ENCODE measurements around the gene PPM1D.
"Not testable (repeated sequence)": the region's sequence is repeated elsewhere in the genome, so short reads cannot be mapped to it uniquely, and the experiment has no call there.

PPM1D gene

DNA sequence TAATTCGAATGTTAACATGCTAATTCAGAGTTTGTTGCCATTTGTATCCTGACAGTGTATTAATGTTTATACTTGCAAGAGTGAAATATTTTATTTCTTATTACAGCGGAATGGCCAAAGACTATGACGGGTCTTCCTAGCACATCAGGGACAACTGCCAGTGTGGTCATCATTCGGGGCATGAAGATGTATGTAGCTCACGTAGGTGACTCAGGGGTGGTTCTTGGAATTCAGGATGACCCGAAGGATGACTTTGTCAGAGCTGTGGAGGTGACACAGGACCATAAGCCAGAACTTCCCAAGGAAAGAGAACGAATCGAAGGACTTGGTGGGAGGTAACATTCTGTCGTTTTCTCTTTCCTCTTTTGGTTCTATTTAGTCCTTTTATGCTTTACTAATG, 23.4 kb downstream of the PPM1D start:
- DNase-seq, result no peak

DNA sequence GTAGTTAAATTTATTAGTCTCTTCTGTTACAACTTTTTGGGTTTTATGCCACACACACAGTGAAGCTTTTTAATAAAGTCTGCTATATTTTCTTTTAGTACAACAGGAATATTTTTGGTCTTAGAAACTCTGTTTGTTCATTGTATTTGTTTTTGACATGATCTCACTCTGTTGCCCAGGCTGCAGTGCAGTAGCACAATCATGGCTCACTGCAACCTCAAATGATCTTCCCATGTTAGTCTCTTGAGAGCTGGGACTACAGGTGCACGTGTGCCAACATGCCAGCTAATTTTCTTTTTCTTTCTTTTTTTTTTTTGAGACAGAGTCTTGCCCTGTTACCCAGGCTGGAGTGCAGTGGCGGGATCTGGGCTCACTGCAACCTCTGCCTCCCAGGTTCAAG, 27.1 kb downstream of the PPM1D start:
- no peak for DNase-seq

DNA sequence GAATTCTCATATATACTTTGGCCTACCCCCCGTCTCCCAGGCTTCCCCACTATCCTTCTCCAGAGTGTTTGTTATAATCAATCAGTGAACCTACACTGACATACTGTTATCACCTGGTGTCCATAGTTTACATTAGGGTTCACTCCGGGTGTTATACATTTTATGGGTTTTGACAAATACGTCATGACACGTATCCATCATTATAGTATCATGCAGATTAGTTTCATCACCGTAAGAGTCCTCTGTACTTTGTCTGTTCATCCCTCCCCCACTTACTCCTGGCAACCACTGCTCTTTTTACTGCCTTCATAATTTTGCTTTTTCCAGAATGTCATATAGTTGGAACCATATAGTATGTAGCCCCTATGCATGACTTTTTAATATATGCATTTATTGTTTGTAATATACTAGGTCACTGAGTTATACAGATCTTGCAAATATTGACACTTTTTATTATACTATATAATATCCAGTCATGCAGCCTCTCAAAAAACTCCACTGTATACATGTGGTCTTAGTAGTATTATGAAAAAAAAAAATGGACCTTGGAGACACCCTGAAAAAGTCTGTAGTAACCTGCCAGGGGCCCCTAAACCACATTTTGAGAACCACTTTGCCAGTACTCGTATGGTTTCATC, 28.4 kb downstream of the PPM1D start:
- no peak for DNase-seq

DNA sequence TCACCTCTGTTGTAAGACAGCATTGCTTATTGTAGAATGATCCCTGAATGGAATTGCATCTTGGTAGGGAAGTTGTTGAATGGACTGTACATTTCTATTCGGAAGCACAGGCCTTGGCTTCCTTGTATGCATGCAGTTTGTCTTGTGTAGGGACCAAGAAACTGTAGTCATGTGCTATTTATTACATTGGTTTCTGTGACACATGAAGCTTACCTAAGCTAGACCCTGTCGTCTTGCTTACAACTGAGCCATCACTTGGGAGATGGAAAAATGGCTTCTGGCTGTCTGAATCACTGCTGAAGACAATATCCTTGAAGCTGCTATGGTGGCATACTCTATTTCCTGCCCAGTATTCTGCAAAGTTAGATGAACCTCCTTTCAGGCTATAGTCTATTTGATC, 29.1 kb downstream of the PPM1D start:
- no peak for DNase-seq

DNA sequence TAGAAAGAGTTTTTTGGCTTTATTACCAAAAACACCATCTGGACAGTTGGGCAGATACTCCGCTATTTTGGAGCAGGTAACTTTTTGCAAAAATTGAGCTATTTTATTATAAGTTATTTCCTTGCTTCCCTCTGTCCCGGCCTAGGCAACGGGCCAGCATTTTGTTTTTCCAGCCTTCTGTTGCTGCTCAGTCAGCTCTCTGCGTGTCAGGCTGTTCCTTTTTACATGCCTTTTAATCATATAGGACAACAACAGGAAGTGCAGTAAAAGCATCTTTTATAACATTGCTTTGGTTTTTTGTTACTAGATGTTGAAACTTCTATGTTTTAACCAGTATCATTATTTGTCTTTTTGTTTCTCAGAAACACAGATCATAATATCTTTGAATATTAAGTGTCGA, 30.4 kb downstream of the PPM1D start:
- DNase-seq, result no peak

DNA sequence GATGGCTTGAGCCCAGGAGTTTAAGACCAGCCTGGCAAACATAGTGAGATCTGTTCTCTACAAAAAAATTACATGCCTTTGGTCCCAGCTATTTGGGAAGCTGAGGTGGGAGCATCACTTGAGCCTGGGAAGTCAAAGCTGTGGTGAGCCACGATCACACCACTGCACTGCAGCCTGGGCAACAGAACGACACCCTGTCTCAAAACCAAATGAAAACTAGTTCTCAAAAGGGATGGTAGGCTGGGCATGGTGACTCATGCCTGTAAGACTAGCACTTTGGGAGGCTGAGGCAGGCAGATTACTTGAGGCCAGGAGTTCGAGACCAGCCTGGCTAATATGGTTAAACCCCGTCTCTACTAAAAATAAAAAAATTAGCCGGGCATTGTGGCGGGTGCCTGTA, 31.1 kb downstream of the PPM1D start:
- DNase-seq, result no peak

DNA sequence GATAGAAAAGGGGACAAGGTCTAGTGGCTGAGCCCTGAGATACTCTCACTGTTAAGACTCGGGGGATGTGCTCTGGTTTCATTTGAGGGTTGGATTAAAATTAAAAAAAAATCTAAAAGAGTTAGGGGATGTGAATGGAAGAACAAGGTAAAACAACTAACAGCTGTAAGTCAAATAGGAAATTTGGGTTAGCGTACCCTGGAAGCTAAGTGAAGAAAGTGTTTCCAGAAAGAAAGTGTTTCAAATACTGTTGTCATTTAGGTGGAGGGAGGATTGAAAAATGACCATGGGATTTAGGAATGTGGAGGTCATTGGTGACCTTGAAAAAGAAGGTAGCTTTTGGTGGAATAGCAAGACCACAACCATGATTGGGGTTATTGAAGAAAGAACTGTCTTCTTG, 37.7 kb downstream of the PPM1D start:
- DNase-seq, result no peak

DNA sequence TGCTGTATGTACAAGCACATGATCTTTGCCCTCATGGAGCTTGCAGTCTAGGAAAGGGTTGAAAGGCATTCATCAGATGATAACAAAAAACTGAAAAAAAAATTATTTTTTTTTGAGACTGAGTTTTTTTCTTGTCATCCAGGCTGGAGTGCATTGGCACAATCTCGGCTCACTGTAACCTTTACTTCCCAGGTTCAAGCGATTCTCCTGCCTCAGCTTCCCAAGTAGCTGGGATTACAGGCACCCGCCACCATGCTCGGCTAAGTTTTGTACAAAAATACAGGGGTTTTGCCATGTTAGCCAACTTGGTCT, 39.0 kb downstream of the PPM1D start:
- no peak for DNase-seq

DNA sequence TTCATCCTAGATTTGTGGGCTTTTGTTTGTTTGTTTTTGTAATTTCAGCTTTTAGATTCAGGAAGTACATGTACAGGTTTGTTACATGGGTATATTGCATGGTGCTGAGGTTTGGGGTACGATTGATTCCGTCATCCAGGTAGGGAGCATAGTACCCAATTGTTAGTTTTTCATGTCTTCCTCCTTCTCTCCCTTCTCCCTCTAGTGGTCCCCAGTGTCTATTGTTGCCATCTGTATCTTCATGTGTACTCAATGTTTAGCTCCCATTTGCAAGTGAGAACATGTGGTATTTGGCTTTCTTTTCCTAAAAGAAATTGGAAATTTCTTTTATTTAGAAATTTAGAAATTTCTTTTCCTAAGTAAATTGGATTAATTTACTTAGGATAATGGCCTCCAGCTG, 40.5 kb downstream of the PPM1D start:
- no peak for DNase-seq

DNA sequence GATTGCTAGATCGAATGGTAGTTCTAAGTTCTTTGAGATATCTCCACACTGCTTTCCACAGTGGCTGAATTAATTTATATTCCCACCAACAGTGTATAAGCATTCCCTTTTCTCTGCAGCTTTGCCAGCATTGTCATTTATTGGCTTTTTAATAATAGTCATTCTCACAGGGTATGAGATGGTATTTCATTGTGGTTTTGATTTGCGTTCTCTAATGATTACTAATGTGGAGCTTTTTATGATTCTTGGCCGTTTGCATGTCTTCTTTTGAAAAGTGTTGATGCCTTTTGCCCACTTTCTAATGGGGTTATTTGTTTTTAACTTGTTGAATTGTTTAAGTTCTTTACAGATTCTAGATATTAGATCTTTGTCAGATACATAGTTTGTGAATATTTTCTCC, 41.1 kb downstream of the PPM1D start:
- no peak for DNase-seq

DNA sequence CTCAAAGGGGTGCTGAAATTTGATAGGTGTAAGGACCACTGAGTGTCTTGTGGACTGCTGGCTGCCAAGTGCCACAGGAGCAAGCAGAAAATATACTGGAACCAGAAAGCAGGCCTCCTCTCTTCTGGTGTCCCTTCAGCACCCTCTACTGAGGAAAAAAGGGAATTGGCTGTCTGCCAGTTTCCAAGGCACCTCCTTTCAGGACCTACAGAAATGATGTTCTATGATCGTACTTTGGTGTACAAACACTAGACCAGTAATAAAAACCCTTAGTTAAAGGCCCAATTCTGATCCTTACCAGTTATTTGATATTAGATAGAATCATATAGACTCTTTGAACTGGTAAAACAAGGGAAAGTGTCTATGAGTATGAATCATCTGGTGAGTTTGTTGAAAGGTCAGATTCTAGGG, 41.8 kb downstream of the PPM1D start:
- peak; percentile 56 for DNase-seq

DNA sequence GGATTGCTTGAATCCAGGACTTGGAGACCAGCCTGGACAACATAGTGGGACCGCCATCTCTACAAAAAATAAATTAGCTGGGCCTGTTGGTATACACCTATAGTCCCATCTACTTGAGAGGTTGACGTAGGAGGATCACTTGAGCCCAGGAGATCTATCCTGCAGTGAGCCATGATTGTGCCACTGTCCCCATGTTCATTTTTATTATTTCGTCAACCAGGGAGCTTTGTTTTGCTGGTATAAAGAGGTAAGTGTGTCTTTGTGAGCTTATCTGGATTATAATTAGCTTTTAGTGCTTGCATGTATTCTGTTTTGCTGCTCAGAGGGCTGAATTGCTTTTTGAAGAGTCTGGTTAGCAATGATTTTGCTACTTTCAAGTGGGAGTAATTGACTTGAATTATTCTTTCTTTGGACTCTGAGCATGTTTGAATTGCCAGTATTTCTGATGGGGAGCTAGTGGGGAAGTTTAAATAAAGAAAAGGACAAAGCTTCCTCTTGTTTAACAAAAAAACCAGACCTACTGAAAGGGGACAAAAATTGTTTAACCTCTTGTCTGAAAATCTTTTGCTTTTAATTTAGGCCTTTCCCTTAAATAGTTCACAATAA, 46.0 kb downstream of the PPM1D start:
- peak; percentile 30 for DNase-seq

DNA sequence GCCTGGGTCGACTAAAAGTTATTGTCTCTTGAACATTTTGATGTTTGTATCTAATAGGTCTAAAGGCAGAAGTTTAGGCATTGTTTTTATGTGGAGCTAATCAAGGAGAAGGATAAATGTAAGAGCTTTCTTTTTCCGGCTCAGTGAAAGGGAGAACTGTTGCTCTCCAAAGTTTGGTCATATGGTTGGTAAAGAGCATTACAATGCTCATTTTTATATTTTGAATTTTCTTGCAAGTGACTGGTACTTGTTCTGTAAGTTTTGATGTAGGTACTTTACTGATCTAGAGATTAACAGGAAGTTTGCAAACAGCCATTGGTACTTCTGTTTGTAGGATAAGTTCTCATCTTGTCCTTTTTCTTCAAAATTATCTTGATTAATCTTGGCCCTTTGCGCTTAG, 46.7 kb downstream of the PPM1D start:
- no peak for DNase-seq

DNA sequence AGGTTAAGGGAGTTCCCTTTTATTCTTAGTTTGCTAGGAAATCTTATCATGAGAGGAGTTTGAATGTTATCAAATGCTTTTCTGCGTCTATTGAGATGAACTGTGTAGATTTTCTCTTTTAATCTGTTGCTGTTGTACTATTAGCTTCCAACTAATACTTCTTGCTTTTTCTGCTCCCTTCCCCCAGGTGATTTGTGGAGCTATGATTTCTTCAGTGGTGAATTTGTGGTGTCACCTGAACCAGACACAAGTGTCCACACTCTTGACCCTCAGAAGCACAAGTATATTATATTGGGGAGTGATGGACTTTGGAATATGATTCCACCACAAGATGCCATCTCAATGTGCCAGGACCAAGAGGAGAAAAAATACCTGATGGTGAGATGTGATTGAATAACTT, 47.7 kb downstream of the PPM1D start:
- no peak for DNase-seq

DNA sequence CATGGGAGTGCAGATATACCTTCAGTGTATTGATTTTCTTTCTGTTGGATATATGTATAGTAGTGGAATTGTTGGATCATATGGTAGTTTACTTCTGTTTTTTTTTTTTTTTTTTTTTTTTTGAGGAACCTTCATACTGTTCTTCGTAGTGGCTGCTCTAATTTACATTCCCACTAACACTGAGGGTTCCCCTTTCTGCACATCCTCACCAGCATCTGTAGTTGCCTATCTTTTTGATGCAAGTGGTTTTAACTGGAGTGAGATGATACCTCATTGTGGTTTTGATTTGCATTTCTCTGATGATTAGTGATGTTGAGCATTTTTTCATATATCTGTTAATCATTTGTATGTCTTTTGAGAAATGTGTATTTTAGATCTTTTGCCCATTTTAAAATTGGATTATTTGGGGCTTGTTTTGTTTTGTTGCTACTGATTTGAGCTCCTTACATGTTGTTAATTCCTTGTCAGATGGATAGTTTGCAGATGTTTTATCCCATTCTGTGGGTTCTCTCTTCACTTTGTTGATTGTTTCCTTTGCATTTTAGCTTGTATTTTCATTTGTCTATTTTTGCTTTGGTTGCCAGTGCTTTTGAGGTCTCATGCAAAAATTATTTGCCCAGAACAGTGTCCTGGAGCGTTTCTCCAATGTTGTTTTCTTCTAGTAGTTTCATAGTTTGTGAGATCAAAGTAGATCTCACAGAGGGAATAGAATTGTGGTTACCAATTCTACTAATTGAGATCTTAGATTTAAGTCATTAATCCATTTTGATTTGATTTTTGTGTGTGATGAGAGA, 52.7 kb downstream of the PPM1D start:
- no peak for DNase-seq

DNA sequence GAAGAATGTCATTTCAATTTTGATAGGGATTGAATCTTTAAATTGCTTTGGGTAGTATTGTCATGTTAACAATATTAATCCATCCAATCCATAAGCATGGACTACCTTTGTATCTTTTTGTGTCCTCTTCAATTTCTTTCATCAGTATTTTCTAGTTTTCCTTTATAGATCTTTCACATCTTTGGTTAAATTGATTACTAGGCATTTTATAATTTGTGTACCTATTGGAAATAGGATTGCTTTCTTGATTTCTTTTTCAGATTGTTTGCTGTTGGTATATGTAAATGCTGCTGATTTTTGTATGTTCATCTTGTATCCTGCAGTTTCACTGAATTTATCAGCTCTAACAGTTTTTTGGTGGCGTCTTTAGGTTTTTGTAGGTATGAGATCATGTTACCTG, 53.6 kb downstream of the PPM1D start:
- no peak for DNase-seq

DNA sequence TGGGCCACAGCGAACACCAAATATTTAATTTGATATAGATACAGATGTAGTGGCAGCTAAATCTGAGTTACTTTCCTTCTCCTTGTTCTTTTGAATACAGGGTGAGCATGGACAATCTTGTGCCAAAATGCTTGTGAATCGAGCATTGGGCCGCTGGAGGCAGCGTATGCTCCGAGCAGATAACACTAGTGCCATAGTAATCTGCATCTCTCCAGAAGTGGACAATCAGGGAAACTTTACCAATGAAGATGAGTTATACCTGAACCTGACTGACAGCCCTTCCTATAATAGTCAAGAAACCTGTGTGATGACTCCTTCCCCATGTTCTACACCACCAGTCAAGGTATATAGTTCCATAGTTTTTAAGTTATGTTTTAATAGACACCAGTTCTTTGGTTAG, 56.5 kb downstream of the PPM1D start:
- DNase-seq, result no peak

DNA sequence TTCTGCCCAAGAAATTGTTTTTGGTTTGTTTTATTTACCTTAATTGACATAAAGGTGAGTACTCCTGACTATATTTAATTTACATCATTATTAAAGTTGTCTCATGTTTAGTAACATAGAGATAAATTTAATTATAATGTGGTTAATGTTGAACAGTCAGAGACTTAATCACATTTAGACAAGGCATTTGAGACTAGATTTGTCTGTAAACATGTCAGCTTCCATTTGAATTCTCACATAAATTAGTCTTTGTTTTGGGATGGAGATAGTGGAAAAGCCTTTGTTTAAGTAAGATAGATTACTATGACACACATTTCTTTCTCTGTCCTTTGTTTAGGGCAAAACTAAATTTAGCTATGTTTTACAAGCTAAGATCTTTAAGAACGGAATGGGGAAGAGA, 59.2 kb downstream of the PPM1D start:
- DNase-seq, result no peak

DNA sequence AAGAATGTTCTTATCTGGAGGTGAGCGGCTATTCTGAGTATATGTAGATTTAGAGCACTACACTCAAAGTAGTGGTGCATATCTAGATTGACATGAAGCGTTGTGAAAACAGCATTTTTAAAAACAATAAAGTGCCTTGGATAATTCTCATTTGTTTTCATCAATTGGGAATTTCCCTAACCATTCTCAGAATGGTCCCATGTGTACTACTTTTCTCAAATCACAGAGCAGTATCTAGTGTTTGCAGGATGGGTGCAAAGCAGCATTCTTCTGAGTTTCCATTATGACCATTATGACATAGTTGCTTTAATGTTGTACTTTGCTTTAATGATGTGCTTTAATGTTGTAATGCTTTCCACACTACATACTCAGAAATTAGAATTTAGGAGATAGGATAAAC, 61.5 kb downstream of the PPM1D start:
- DNase-seq, result no peak

DNA sequence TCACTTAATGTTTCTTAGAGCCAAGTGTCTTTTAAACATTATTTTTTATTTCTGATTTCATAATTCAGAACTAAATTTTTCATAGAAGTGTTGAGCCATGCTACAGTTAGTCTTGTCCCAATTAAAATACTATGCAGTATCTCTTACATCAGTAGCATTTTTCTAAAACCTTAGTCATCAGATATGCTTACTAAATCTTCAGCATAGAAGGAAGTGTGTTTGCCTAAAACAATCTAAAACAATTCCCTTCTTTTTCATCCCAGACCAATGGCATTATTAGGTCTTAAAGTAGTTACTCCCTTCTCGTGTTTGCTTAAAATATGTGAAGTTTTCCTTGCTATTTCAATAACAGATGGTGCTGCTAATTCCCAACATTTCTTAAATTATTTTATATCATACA, 64.0 kb downstream of the PPM1D start:
- no peak for DNase-seq

DNA sequence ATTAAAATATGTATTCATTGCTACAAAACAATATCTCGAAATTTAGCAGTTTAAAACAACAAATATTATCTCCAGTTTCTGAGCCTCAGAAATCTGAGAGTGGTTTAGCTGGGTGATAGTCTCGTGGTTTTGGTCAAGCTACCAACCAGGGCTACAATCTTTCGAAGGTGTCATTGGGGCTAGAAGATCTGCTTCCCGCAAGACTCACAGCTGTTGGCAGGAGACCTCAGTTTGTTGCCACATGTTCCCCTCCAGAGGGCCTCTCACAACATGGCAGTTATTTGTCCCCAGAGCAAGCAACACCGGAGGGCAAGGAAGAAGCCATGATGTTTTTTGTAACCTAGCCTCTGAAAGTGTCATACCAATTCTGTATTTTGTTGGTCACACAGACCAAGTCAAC, 65.6 kb downstream of the PPM1D start:
- DNase-seq, result no peak

DNA sequence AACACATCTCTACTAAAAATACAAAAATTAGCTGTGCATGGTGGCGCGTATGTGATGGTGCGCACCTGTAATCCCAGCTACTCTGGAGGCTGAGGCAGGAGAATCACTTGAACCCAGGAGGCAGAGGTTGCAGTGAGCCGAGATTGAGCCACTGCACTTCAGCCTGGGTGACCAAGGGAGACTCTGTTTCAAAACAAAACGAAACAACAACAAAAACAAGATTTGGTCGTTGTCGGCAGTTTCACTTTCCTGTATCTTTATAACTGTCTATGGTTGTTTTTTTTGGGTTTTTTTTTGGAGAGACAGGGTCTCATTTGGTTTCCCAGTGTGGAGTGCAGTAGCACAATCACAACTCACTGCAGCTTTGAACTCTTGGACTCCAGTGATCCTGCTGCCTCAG, 68.7 kb downstream of the PPM1D start:
- DNase-seq, result not testable (repeated sequence)

DNA sequence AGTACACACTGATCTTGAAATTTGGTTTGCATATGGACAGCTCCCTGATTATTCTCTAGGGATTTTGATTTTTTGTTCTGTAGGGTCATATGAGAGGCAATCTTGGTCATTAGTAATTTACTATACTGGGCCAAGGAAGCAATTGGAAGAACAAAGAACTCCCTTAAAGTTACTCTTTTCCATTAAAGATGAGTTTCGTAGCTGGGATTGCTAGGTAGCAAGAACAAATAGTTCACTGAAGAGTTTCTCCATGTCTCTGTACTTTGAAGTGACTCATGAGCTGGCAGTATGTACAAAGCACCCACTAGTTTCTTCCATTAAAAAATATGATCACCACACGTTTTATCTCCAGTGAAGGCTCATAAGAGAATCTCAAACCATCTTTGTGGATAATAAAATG, 71.5 kb downstream of the PPM1D start:
- DNase-seq, result no peak

DNA sequence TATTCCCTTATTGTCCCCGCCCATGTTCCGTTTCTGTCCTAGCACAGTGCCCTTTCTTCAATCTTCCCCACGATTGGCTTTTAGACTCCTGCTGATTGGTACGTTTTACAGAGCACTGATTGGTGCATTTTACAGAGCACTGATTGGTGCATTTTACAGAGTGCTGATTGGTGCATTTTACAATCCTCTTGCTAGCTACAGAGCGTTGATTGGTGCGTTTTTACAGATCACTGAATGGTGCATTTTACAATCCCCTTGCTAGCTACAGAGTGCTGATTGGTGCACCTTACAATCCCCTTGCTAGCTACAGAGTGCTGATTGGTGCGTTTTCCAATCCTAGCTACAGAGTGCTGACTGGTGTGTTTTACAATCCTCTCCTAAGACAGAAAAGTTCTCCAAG, 74.6 kb downstream of the PPM1D start:
- not testable (repeated sequence) for DNase-seq

DNA sequence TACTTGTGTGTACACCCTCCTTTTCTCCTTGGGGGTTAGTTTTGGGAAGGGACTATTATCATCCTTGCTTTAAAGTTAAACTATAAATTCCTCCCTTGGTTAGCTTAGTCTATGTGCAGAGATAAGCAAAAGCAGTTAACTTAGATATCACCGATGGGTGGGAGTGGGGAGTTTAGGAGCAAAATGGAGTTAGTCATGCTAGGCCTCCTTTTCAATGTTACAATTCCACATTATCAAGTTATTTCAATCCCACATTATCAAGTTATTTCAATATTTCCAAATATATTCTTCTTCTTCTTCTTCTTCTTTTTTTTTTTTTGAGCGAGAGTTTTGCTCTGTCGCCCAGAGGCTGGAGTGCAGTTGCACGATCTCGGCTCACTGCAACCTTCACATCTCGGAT, 76.0 kb downstream of the PPM1D start:
- no peak for DNase-seq
